Measurements from ENCODE around the gene SLC66A1.
A peak's percentile ranks its signal among the peaks of the same experiment; 100 is the strongest.
"Not testable (repeated sequence)": the region's sequence is repeated elsewhere in the genome, so short reads cannot be mapped to it uniquely, and the experiment has no call there.

SLC66A1 gene, protein sequence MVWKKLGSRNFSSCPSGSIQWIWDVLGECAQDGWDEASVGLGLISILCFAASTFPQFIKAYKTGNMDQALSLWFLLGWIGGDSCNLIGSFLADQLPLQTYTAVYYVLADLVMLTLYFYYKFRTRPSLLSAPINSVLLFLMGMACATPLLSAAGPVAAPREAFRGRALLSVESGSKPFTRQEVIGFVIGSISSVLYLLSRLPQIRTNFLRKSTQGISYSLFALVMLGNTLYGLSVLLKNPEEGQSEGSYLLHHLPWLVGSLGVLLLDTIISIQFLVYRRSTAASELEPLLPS

GRCh38 chr1:19311931-19312781, at the start of gene SLC66A1, which contains the start of gene AKR7A2:
Gene SLC66A1 (plus strand): TSS chr1:19312326. CDS start chr1:19317678, 5,352 bp downstream.
Gene AKR7A2 (minus strand): TSS chr1:19312144. CDS start chr1:19312124, 20 bp downstream.
- DNase-seq: peak; percentile 93

GRCh38 chr1:19262744-19263143, 49.4 kb upstream of the SLC66A1 start:
- no peak for DNase-seq

DNA sequence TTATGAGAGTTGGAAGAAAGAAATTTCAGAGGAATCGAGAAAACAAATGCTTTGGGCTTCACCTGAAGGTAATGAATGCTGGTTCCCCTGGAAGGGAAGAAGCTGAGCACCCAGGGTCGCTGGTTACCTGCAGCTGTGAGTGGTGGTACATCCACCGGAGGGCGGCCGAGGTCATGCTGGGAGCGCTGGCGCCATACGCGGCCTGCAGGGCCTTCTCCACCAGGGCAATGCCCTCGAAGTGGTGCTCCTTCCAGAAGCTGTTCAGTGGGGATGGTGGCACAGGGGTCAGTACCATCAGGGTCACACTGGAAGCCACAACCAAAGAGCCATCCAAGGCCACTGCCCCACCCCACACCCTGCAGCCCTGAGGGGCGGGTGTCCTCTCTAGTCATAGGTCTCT, 43.7 kb upstream of the SLC66A1 start:
- no peak for DNase-seq

DNA sequence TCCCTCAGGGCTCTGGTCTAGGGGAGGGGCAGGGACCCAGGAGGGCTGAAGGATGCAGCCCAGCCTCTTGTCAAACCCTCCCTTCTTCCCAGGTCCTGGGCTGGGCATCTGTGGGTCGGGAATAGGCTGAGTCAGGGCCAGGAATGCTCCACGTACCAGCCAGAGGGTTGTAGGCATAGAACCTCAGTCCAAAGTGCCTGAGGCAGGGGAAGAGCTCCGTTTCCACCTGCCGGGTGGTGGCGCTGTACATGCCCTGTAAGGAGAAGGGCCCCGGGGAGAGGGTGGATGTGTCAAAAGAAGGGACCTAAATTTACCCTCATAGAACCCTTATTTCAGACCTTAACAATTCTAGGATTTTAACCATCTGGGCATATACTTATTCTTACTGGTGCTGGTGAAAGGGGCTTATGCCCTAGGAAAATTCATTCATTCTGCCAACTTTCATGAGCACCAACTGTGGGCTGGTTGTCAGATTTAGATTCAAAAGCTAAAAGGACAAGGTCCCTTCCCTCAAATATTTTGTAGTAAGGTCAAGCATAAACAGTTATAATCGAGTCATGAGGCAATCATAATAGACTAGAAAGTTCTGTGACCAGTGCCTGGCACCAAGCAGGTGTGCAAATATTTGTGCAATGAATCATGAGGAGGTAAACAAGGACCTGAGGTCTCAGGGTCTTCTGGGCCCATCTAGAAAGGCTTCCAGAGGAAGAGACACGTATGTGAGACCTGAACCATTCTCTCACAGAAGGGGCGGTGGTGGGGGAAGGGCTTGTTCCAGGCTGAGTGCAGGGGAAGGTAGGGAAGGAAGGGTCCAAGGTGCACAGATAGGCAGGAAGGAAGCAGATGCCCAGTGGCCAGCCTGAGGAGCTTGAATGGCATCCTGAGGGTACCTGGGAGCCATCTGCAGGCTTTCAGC, 42.4 kb upstream of the SLC66A1 start:
- not testable (repeated sequence) for DNase-seq

GRCh38 chr1:19270343-19270730, 41.8 kb upstream of the SLC66A1 start:
- DNase-seq: not testable (repeated sequence)

- no peak for DNase-seq
Observed at GRCh38 chr1:19272064-19272463, 40.1 kb upstream of the SLC66A1 start.

DNA sequence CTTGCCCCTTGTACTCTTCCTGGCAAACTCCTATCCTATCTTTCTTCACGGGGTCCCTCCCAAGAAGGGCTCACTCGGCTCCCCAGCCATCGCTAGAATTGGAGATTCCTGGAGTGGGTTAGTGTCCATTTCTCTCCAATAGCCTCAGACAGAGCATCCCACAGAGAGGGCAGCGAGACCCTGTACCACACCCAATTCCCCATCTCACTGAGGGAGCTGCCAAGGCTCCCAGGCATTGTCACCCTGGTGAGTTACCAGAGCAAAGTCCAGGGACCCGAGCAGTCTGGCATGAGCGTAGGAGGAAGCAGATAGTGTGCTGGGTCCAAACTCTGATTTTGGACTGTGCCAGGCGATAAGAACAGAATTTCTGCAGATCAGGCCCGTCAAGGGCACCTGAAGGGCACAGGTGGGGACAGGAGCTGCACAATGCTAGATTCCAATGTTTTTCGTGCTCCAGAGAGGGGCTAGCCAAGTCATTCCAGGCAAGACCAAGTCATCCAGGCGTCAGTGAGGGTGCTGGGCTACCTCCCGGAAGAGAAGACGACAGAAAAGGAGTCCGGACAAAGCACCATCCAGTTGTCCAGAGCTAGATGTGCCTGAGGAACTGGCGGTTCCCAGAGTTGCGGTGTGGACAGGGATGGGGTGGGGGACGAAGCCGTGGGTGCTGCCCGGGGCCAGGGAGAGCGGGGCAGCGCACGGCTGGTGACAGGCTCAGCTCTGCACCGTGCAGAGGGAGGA, 38.9 kb upstream of the SLC66A1 start:
- DNase-seq: no peak

- not testable (repeated sequence) for DNase-seq
Observed at GRCh38 chr1:19273844-19274531, 38.1 kb upstream of the SLC66A1 start.

DNA sequence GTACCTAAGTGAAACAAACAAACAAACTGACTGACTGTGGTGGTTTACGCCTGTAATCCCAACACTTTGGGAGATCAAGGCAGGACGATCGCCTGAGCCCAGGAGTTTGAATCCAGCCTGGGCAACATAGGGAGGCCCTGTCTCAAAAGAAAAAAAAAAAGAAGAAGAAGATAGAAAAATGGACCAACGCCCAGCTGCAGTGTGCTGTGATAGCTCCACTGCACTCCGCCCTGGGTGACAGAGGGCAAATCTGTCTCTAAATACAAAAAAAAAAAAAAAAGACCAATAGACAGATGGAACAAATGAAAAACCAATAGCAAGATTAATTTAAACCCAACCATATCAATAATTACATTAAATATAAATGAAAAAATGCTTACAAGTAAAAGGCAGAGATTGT, 37.5 kb upstream of the SLC66A1 start:
- DNase-seq: no peak

DNA sequence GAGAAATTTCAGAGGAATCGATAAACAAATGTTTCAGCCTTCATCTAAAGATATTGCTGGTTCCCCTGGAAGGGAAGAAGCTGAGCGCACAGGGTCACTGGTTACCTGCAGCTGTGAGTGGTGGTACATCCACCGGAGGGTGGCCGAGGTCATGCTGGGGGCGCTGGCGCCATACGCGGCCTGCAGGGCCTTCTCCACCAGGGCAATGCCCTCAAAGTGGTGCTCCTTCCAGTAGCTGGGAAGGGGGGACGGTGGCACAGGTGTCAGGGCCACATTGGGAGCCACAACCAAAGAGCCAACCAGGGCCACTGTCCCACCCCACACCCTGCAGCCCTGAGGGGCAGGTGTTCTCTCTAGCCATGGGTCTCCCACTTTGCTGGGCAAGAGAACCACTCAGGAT, 28.2 kb upstream of the SLC66A1 start:
- DNase-seq: no peak

DNA sequence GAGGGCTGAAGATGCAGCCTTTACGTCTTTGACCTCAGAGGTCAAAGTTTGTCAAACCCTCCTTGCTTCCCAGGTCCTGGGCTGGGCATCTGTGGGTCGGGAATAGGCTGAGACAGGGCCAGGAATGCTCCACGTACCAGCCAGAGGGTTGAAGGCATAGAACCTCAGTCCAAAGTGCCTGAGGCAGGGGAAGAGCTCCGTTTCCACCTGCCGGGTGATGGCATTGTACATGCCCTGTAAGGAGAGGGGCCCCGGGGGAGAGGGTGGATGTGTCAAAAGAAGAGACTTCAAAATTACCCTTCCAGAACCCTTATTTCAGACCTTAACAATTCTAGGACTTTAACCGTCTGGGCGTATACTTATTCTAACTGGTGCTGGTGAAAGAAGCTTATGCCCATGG, 27.2 kb upstream of the SLC66A1 start:
- no peak for DNase-seq

GRCh38 chr1:19285366-19285765, 26.8 kb upstream of the SLC66A1 start:
- DNase-seq: not testable (repeated sequence)

DNA sequence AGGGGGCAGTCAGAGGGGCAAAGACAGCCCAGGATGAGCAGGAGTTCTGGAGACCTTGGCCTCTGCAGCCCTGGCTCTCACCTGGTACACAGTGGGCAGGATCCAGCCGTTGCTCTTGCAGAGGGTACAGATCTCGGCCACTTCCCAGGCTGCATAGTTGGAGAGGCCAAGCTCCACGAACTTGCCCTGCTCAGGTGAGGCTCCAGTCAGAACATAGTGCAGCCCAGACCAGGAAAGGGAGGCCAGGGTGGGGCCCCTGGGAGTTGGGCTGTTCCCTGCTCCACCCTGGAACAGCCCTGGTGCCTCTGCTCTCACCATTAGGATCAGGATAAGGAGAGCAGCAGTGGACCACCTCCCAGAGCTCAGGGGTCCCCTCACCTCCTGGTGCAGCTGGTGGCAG, 26.3 kb upstream of the SLC66A1 start:
- DNase-seq: not testable (repeated sequence)

DNA sequence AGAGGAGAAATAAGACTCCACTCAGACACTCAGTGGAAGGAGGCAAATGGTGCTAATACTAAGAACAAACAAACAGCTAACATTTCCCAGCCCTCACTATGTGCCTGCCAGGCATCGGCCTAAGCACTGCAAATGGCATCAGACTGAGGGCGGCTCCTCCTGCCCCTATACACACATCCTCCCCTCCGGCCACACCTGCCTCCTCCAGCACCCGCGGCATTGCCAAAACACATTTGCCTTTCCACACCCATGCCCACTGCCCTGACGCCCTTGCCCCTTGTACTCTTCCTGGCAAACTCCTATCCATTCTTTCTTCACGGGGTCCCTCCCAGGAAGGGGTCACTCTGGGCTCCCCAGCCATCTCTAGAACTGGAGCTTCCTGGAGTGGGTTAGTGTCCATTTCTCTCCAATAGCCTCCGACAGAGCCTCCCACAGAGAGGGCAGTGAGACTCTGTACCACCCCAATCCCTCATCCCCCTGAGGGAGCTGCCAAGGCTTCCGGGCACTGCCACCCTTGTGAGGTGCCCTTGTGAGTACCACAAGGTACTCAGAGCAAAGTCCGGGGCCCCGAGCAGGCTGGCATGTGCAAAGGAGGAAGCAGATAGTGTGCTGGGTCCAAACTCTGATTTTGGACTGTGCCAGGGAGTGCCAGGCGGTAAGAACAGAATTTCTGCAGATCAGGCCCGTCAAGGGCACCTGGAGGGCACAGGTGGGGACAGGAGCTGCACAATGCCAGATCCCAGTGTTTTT, 24.5 kb upstream of the SLC66A1 start:
- DNase-seq: no peak

- not testable (repeated sequence) for DNase-seq
Observed at GRCh38 chr1:19288324-19289241, 23.5 kb upstream of the SLC66A1 start, which contains the start of gene AKR7A3. Gene AKR7A3 (minus strand): TSS chr1:19288770. CDS start chr1:19288709, 61 bp downstream.

- no peak for DNase-seq
Observed at GRCh38 chr1:19289244-19289643, 22.9 kb upstream of the SLC66A1 start.

GRCh38 chr1:19294638-19295037, 17.5 kb upstream of the SLC66A1 start:
- no peak for DNase-seq

- DNase-seq: no peak
Observed at GRCh38 chr1:19300211-19300610, 11.9 kb upstream of the SLC66A1 start.

- DNase-seq: not testable (repeated sequence)
Observed at GRCh38 chr1:19304081-19304480, 8.0 kb upstream of the SLC66A1 start.

DNA sequence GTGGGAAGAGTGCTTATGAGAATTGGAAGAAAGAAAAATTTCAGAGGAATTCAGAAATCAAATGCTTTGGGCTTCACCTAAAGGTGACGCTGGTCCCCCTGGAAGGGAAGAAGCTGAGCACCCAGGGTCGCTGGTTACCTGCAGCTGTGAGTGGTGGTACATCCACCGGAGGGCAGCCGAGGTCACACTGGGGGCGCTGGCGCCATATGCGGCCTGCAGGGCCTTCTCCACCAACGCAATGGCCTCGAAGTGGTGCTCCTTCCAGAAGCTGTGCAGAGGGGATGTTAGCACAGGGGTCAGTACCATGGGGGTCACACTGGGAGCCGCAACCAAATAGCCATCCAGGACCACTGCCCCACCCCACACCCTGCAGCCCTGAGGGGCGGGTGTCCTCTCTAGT, 6.2 kb upstream of the SLC66A1 start:
- no peak for DNase-seq
